HepG2 (cell line): ENCODE data around the gene MARCHF11. TPM values are rescaled to one million over a fixed set of nuclear protein-coding genes. Genes with fewer than 3 reads are reported as not detected.

Experiments used
- ATAC-seq: fragments of 200-7000 bp; cut with Tn5 transposase; 3 replicates; pipeline ENCODE4 v1.9.1; 2020; ENCODE audit warnings: mild to moderate bottlenecking, moderate library complexity
- BruUV-seq: library from RNA; stranded (reverse); fragments of 400-500 nt; replicated peaks from 2 replicates; lab custom pipeline; 2021; lab: Mats Ljungman, UMichigan
- CTCF ChIA-PET: fragments of 300-600 bp; formaldehyde crosslinking; extraction: SDS; loops from one replicate; lab custom pipeline; 2021; ENCODE audit warnings: low total read pairs, inconsistent platforms, low intra/inter-chr PET ratio; lab: Yijun Ruan, JAX
- POLR2A ChIA-PET: fragments of 350-600 bp; sonication (Branson Sonifier 250); formaldehyde crosslinking; loops from one replicate; lab custom pipeline; 2020; ENCODE audit warnings: antibody characterized with exemption, inconsistent platforms; lab: Yijun Ruan, JAX
- DNase-seq: peaks from one replicate; pipeline ENCODE4 v3.0.0-alpha.2; 2015; ENCODE audit warnings: low spot score
- FAIRE-seq: peaks from 3 replicates; lab custom pipeline; 2011; peaks lifted over from hg19 to GRCh38; lab: Jason Lieb, UNC
- H2AFZ ChIP-seq: one replicate; pipeline ENCODE4 v1.6.1; 2011; ENCODE audit warnings: low read length, inconsistent platforms
- H3K27ac ChIP-seq: fragments of 300-600 bp; 3 replicates; pipeline ENCODE4 v1.8.0; 2011; ENCODE audit warnings: mixed run types, mild to moderate bottlenecking, mixed read lengths, low read length, inconsistent platforms; ENCODE audit not compliant: insufficient read depth; ENCODE audit errors: extremely low read length
- H3K27me3 ChIP-seq, 2 experiments: fragments of 200-600 bp in 1 of 2; 2 replicates in 1 of 2; 3 replicates in 1 of 2; pipeline versions ENCODE4 v1.6.0 to v1.8.0; 2011; ENCODE audit warnings: low read length in 2 of 2, mild to moderate bottlenecking in 2 of 2, moderate library complexity in 2 of 2, inconsistent platforms in 1 of 2; ENCODE audit not compliant: insufficient read depth in 2 of 2, control insufficient read depth in 1 of 2
- H3K36me3 ChIP-seq, 2 experiments: fragments of 200-600 bp in 1 of 2; replicated peaks in 1 of 2; 2 replicates in 1 of 2; 3 replicates in 1 of 2; pipeline versions ENCODE4 v1.5.1 to v1.8.0; 2011; ENCODE audit warnings: low read length in 2 of 2, inconsistent platforms in 1 of 2; ENCODE audit not compliant: insufficient read depth in 2 of 2, control insufficient read depth in 1 of 2
- H3K4me1 ChIP-seq: 2 replicates; pipeline ENCODE4 v1.5.1; 2012; ENCODE audit warnings: low read length, inconsistent platforms; ENCODE audit not compliant: insufficient read depth
- H3K4me2 ChIP-seq: 2 replicates; pipeline ENCODE4 v1.6.0; 2011; ENCODE audit warnings: low read depth, low read length, inconsistent platforms
- H3K4me3 ChIP-seq, 3 experiments: fragments of 200-600 bp in 1 of 3; sonication (generic), shearing (Covaris generic) in 1 of 3; replicated peaks in 1 of 3; 2 replicates each; pipeline ENCODE4 v1.5.1; 2011 to 2016; ENCODE audit warnings: low read length in 3 of 3, inconsistent platforms in 2 of 3, low read depth in 2 of 3, mild to moderate bottlenecking in 2 of 3, control low read depth in 1 of 3, mixed read lengths in 1 of 3; ENCODE audit not compliant: insufficient read depth in 1 of 3
- H3K79me2 ChIP-seq: one replicate; pipeline ENCODE4 v1.6.1; 2011; ENCODE audit warnings: low read length, inconsistent platforms; ENCODE audit not compliant: insufficient read depth
- H3K9ac ChIP-seq: 2 replicates; pipeline ENCODE4 v1.6.0; 2011; ENCODE audit warnings: mild to moderate bottlenecking, low read depth, low read length, inconsistent platforms; ENCODE audit not compliant: insufficient read depth
- H3K9me3 ChIP-seq: 2 replicates; pipeline ENCODE4 v1.5.1; 2012; ENCODE audit warnings: mild to moderate bottlenecking, low read length
- H4K20me1 ChIP-seq: 2 replicates; pipeline ENCODE4 v1.6.0; 2011; ENCODE audit warnings: inconsistent platforms, mild to moderate bottlenecking, low read length, moderate library complexity; ENCODE audit not compliant: insufficient read depth
- ATF2 ChIP-seq: sonication (generic); formaldehyde crosslinking; IDR thresholded peaks from 2 replicates; pipeline ENCODE4 v1.4.0; 2020; ENCODE audit warnings: missing genetic modification reagents
- FOXJ3 ChIP-seq: sonication (generic); formaldehyde crosslinking; IDR thresholded peaks from 2 replicates; pipeline ENCODE4 v1.4.0; 2020; ENCODE audit warnings: missing genetic modification reagents, mild to moderate bottlenecking, borderline replicate concordance
- HDAC1 ChIP-seq: sonication (generic); formaldehyde crosslinking; IDR thresholded peaks from 2 replicates; pipeline ENCODE4 v1.5.1; 2020; ENCODE audit warnings: mild to moderate bottlenecking, missing genetic modification reagents
- KMT2B ChIP-seq: IDR thresholded peaks from 2 replicates; pipeline ENCODE4 v1.6.1; 2016; ENCODE audit warnings: missing genetic modification reagents, missing compliant biosample characterization
- MAFF ChIP-seq: IDR thresholded peaks from 2 replicates; pipeline ENCODE4 v1.6.1; 2011; ENCODE audit warnings: low read depth, low read length, improper control_type of control experiment
- NR2F2 ChIP-seq: IDR thresholded peaks from 2 replicates; pipeline ENCODE4 v1.6.1; 2012; ENCODE audit warnings: low read depth, inconsistent platforms, borderline replicate concordance
- PHF20 ChIP-seq: sonication (generic); formaldehyde crosslinking; IDR thresholded peaks from 2 replicates; pipeline ENCODE4 v1.5.0; 2020; ENCODE audit warnings: mild to moderate bottlenecking, missing genetic modification reagents
- PRMT3 ChIP-seq: sonication (generic); formaldehyde crosslinking; IDR thresholded peaks from 2 replicates; pipeline ENCODE4 v1.8.1; 2022; ENCODE audit warnings: low read depth, mild to moderate bottlenecking, moderate library complexity, missing genetic modification reagents, borderline replicate concordance
- RBM39 ChIP-seq: fragments of 200-400 bp; formaldehyde crosslinking; IDR thresholded peaks from one replicate; pipeline ENCODE4 v1.6.1; 2018; ENCODE audit warnings: antibody characterized with exemption, mild to moderate bottlenecking, low read depth, low read length; ENCODE audit not compliant: poor library complexity, severe bottlenecking
- TAF15 ChIP-seq: fragments of 200-400 bp; formaldehyde crosslinking; IDR thresholded peaks from one replicate; pipeline ENCODE4 v1.6.1; 2018; ENCODE audit warnings: mild to moderate bottlenecking, low read depth, low read length; ENCODE audit not compliant: poor library complexity, severe bottlenecking
- ZKSCAN8 ChIP-seq: IDR thresholded peaks from 2 replicates; pipeline ENCODE4 v1.6.1; 2016; ENCODE audit warnings: borderline replicate concordance, missing genetic modification reagents, missing compliant biosample characterization
- ZNF142 ChIP-seq: sonication (generic); formaldehyde crosslinking; IDR thresholded peaks from 2 replicates; pipeline ENCODE4 v1.4.0; 2020; ENCODE audit warnings: missing genetic modification reagents
- ZNF510 ChIP-seq: sonication (generic); formaldehyde crosslinking; IDR thresholded peaks from 2 replicates; pipeline ENCODE4 v1.4.0; 2020; ENCODE audit warnings: low read depth, mild to moderate bottlenecking, missing genetic modification reagents
- WGBS: methylation state at CpG from one replicate; pipeline ENCODE4 v1.1.6; 2017; ENCODE audit warnings: low lambda C conversion rate; 5-methylcytosine and 5-hydroxymethylcytosine counted together
- in situ Hi-C: cut with HindIII; loops from 2 replicates; pipeline ENCODE4 v1.10.0; 2017; ENCODE audit warnings: low pct_unique_long_range_greater_than_20kb; ENCODE audit not compliant: extremely low pct_ligation_motif_present
- intact Hi-C: fragments of 100-400 bp; cut with micrococcal nuclease; formaldehyde crosslinking; loops from one replicate; pipeline ENCODE4 v1.10.0; 2022; ENCODE audit not compliant: unreplicated experiment
- polyA plus RNA-seq, 8 experiments: library from polyadenylated mRNA; depleted of rRNA in 3 of 8; stranded (reverse) in 7 of 8; unstranded in 1 of 8; fragments of >200 nt; fragmentation: Illumina TruSeq in 4 of 8; extraction: Trizol in 4 of 8; gene quantifications; 2 replicates each; pipeline versions ENCODE4 v1.2.1 to v1.2.3, GENCODE V29; 2011 to 2016; ENCODE audit warnings: low read depth in 4 of 8, missing spikeins in 1 of 8, mixed read lengths in 1 of 8; ENCODE audit not compliant: insufficient read depth in 1 of 8
- total RNA-seq, 5 experiments: library from RNA; depleted of rRNA; stranded (reverse); fragments of >200 nt; fragmentation: Illumina TruSeq; extraction: Trizol; gene quantifications; 2 replicates each; pipeline ENCODE4 v1.2.3, GENCODE V29; 2016; ENCODE audit warnings: low read depth in 1 of 5

Gene MARCHF11
- total and polyA plus RNA-seq, 2 of the 13 experiments (the other 11 are each of a cell fraction or from before 2014, with no cell fraction given) = not detected

GRCh38 chr5:16178745-16179372, 732 bp downstream of the MARCHF11 start (continued):
- no peak for TF ChIP-seq ATF2 (CRISPR knock-in tag)

GRCh38 chr5:16169550-16169949, 10.0 kb downstream of the MARCHF11 start:
- TF ChIP-seq KMT2B (CRISPR knock-in tag) (no peak), RBM39 (no peak), PRMT3 (CRISPR knock-in tag) (no peak), ZNF142 (CRISPR knock-in tag) (no peak), HDAC1 (CRISPR knock-in tag) (no peak), NR2F2 (no peak), FOXJ3 (no peak), TAF15 (no peak), ZNF510 (CRISPR knock-in tag) (no peak), ZKSCAN8 (CRISPR knock-in tag) (no peak), PHF20 (CRISPR knock-in tag) (no peak), MAFF (no peak)
- DNase-seq = no peak
- Histone ChIP-seq H3K4me1 (no peaks in the 10 kb centered on the region), H3K9me3 (no peaks in the 10 kb centered on the region), H3K79me2 (no peaks in the 10 kb centered on the region), H3K27ac (no peak overlapping the region), H4K20me1 (no peaks in the 10 kb centered on the region), H2AFZ (no peak overlapping the region), H3K4me2 (no peak overlapping the region), H3K27me3 (no peaks in the 10 kb centered on the region), H3K4me3 (no peak overlapping the region), H3K36me3 (no peaks in the 10 kb centered on the region), H3K9ac (no peak overlapping the region)
- in situ Hi-C loops (no loop called here), intact Hi-C loops (no loop called here)
- FAIRE-seq = no peak
- ATAC-seq = no peak
- no TSS peak for BruUV-seq
- ChIA-PET POLR2A (no interaction called here), CTCF (no interaction called here)
- WGBS = 3% methylated on average over 2 of the region's 2 CpGs
